Gastrocnemius medialis (tissue), 4 donors: ENCODE measurements around the gene ING2.

ENCODE experiments used
- CTCF ChIP-seq, 5 experiments: fragments of 450-650 bp in 3 of 5; fragments of 200-600 bp in 2 of 5; sonication (generic) in 2 of 5; IDR thresholded peaks in 4 of 5; conservative IDR thresholded peaks in 1 of 5; 1 replicate in 4 of 5; 2 replicates in 1 of 5; pipeline ENCODE4 v1.5.1; 2016 to 2019; ENCODE audit warnings: antibody characterized with exemption in 5 of 5, mild to moderate bottlenecking in 3 of 5, moderate library complexity in 3 of 5
- POLR2A ChIP-seq, 2 donors: fragments of 450-650 bp; IDR thresholded peaks; one replicate each; pipeline ENCODE4 v1.6.1; 2017; ENCODE audit warnings: antibody characterized with exemption in 2 of 2, mild to moderate bottlenecking in 2 of 2, moderate library complexity in 2 of 2

- TF ChIP-seq CTCF (IDR thresholded peaks at IDR 0.05 in 4 of 5, conservative IDR thresholded peaks at IDR 0.05 in 1 of 5) (no peak), POLR2A (IDR thresholded peaks at IDR 0.05) (no peak)
Observed at GRCh38 chr4:183517781-183518180, 12.9 kb downstream of the ING2 start.
